ENCODE measurements around the gene KLHDC8B. TPM values are rescaled to one million over a fixed set of nuclear protein-coding genes. Genes with fewer than 3 reads are reported as not detected.

Gene KLHDC8B
- total RNA-seq, 1 experiment from 2014 or later = 7.4 TPM

- POLR2A ChIA-PET = interaction anchor here (0.6 kb wide), 1 partner anchor 84 kb away, joined by 3 read pairs; no protein-coding TSS in a partner anchor
- intact Hi-C loops (cut with micrococcal nuclease; ENCODE audit: unreplicated experiment) = loop anchor here (10.0 kb wide), 1 partner anchor 78 kb away; no protein-coding TSS in a partner anchor
Observed at GRCh38 chr3:49177073-49177472, 5.7 kb downstream of the KLHDC8B start.

GRCh38 chr3:49180116-49180515 lies 8.7 kb downstream of the KLHDC8B start:
- H3K4me1 Mint-ChIP-seq (ENCODE audit: low read depth, unreplicated experiment) = no peaks in the 10 kb centered on the region
- H3K27ac Mint-ChIP-seq (ENCODE audit: unreplicated experiment) = no peak overlapping the region
- no peaks in the 10 kb centered on the region for H3K4me1 ChIP-seq
- H3K36me3 Mint-ChIP-seq (ENCODE audit: insufficient read depth, unreplicated experiment) = no peaks in the 10 kb centered on the region
- H3K4me3 ChIP-seq (ENCODE audit: low read depth, low read length) = no peak overlapping the region
- no peaks in the 10 kb centered on the region for H3K27me3 Mint-ChIP-seq (ENCODE audit: insufficient read depth, unreplicated experiment)
- no peak for TF ChIP-seq CTCF (IDR thresholded peaks at IDR 0.05; ENCODE audit: insufficient read depth in 1 of 2, low read depth in 1 of 2, low read length in 1 of 2, severe bottlenecking in 1 of 2, unreplicated experiment in 1 of 2)
- H3K4me3 Mint-ChIP-seq (ENCODE audit: unreplicated experiment) = no peak overlapping the region
- CTCF ChIA-PET = no interaction called here
- H3K9me3 ChIP-seq = no peaks in the 10 kb centered on the region
- H3K27me3 ChIP-seq (replicated peaks; ENCODE audit: control insufficient read depth, insufficient read depth, low read length) = no peaks in the 10 kb centered on the region
- no peaks in the 10 kb centered on the region for H3K9me3 Mint-ChIP-seq (ENCODE audit: unreplicated experiment)
- DNase-seq = no peak
- H3K36me3 ChIP-seq (ENCODE audit: control insufficient read depth, insufficient read depth, low read length) = no peaks in the 10 kb centered on the region
- BruUV-seq (replicated peaks) = no TSS peak
- intact Hi-C loops (cut with micrococcal nuclease; ENCODE audit: unreplicated experiment) = no loop called here
- POLR2A ChIA-PET = interaction anchor here (0.6 kb wide), 1 partner anchor 232 kb away, joined by 9 read pairs; the partner anchor contains the start of gene TCTA

More at GRCh38 chr3:49177073-49177472, 5.7 kb downstream of the KLHDC8B start:
- Mint-ChIP-seq H3K27me3 (ENCODE audit: insufficient read depth, unreplicated experiment) (no peaks in the 10 kb centered on the region), H3K4me3 (ENCODE audit: unreplicated experiment) (no peak overlapping the region), H3K9me3 (ENCODE audit: unreplicated experiment) (no peaks in the 10 kb centered on the region), H3K36me3 (ENCODE audit: insufficient read depth, unreplicated experiment) (no peaks in the 10 kb centered on the region), H3K4me1 (ENCODE audit: low read depth, unreplicated experiment) (no peaks in the 10 kb centered on the region), H3K27ac (ENCODE audit: unreplicated experiment) (no peak overlapping the region)
- H3K36me3 ChIP-seq (ENCODE audit: control insufficient read depth, insufficient read depth, low read length) = no peaks in the 10 kb centered on the region
- CTCF ChIA-PET = interaction anchor here (0.5 kb wide), 1 partner anchor 26 kb away, joined by 3 read pairs; no protein-coding TSS in a partner anchor
- BruUV-seq (replicated peaks) = no TSS peak
- H3K9me3 ChIP-seq = no peaks in the 10 kb centered on the region
- H3K4me1 ChIP-seq = no peaks in the 10 kb centered on the region; the same call in 1 of the 2 replicates
- no peak overlapping the region for H3K4me3 ChIP-seq (ENCODE audit: low read depth, low read length)
- no peak for TF ChIP-seq CTCF (IDR thresholded peaks at IDR 0.05; ENCODE audit: insufficient read depth in 1 of 2, low read depth in 1 of 2, low read length in 1 of 2, severe bottlenecking in 1 of 2, unreplicated experiment in 1 of 2)
- no peaks in the 10 kb centered on the region for H3K27me3 ChIP-seq (replicated peaks; ENCODE audit: control insufficient read depth, insufficient read depth, low read length)
- no peak for DNase-seq

GRCh38 chr3:49181351-49181750 lies 10.0 kb downstream of the KLHDC8B start:
- H3K27me3 ChIP-seq (replicated peaks; ENCODE audit: control insufficient read depth, insufficient read depth, low read length) = no peaks in the 10 kb centered on the region
- intact Hi-C loops (cut with micrococcal nuclease; ENCODE audit: unreplicated experiment) = no loop called here
- BruUV-seq (replicated peaks) = no TSS peak
- H3K4me3 Mint-ChIP-seq (ENCODE audit: unreplicated experiment) = no peak overlapping the region
- H3K4me1 ChIP-seq = no peaks in the 10 kb centered on the region
- no peaks in the 10 kb centered on the region for H3K9me3 Mint-ChIP-seq (ENCODE audit: unreplicated experiment)
- ChIA-PET CTCF (interaction anchor here (0.6 kb wide), 1 partner anchor 8 kb away, joined by 3 read pairs; no protein-coding TSS in a partner anchor), POLR2A (no interaction called here)
- DNase-seq = no peak
- no peaks in the 10 kb centered on the region for H3K4me1 Mint-ChIP-seq (ENCODE audit: low read depth, unreplicated experiment)
- no peaks in the 10 kb centered on the region for H3K27me3 Mint-ChIP-seq (ENCODE audit: insufficient read depth, unreplicated experiment)
- H3K9me3 ChIP-seq = no peaks in the 10 kb centered on the region
- no peak overlapping the region for H3K4me3 ChIP-seq (ENCODE audit: low read depth, low read length)
- H3K36me3 Mint-ChIP-seq (ENCODE audit: insufficient read depth, unreplicated experiment) = no peaks in the 10 kb centered on the region
- no peak overlapping the region for H3K27ac Mint-ChIP-seq (ENCODE audit: unreplicated experiment)
- TF ChIP-seq CTCF (IDR thresholded peaks at IDR 0.05; ENCODE audit: insufficient read depth in 1 of 2, low read depth in 1 of 2, low read length in 1 of 2, severe bottlenecking in 1 of 2, unreplicated experiment in 1 of 2) = no peak
- H3K36me3 ChIP-seq (ENCODE audit: control insufficient read depth, insufficient read depth, low read length) = no peaks in the 10 kb centered on the region

Measured in Caco-2 (cell line).